HTR-8/SVneo (cell line): ENCODE results near the gene MUC3A.
"Not testable (repeated sequence)": the region's sequence is repeated elsewhere in the genome, so short reads cannot be mapped to it uniquely, and the experiment has no call there.

Experiments used
- DNase-seq: peaks from one replicate; pipeline ENCODE4 v3.0.0; 2011; ENCODE audit warnings: low spot score, mixed read lengths; ENCODE audit not compliant: insufficient read length
- FAIRE-seq: peaks from 2 replicates; lab custom pipeline; 2011; peaks lifted over from hg19 to GRCh38; lab: Jason Lieb, UNC

Gene MUC3A

GRCh38 chr7:100968031-100968430 is 18.7 kb downstream of the MUC3A start:
- DNase-seq (no peak), FAIRE-seq (no peak)

GRCh38 chr7:100968650-100969049 is 19.3 kb downstream of the MUC3A start:
- FAIRE-seq: no peak
- DNase-seq: no peak

GRCh38 chr7:100969066-100969615 is 19.8 kb downstream of the MUC3A start, which contains the start of gene MUC12:
Gene MUC12 (plus strand): TSS chr7:100969565. CDS start chr7:100969623, 58 bp downstream.
- no peak for FAIRE-seq
- DNase-seq: no peak

- FAIRE-seq: no peak
These were observed 22.0 kb downstream of the MUC3A start for GRCh38 chr7:100971111-100972001.

GRCh38 chr7:100972002-100972347 is 22.6 kb downstream of the MUC3A start:
- FAIRE-seq: no peak

More at GRCh38 chr7:100971111-100972001, 22.0 kb downstream of the MUC3A start:
- no peak for DNase-seq

GRCh38 chr7:100974021-100974420 is 24.7 kb downstream of the MUC3A start:
- FAIRE-seq (no peak), DNase-seq (no peak)

More at GRCh38 chr7:100972002-100972347, 22.6 kb downstream of the MUC3A start:
- no peak for DNase-seq

GRCh38 chr7:100975371-100975821 is 26.1 kb downstream of the MUC3A start:
- FAIRE-seq: no peak
- no peak for DNase-seq

- no peak for FAIRE-seq
- DNase-seq: no peak
These were observed 29.0 kb downstream of the MUC3A start for GRCh38 chr7:100978300-100978699.

GRCh38 chr7:100983451-100984187 is 34.3 kb downstream of the MUC3A start:
- DNase-seq (no peak), FAIRE-seq (no peak)

- not testable (repeated sequence) for FAIRE-seq
These were observed 35.0 kb downstream of the MUC3A start for GRCh38 chr7:100984241-100984918.

GRCh38 chr7:100985033-100985797 is 35.9 kb downstream of the MUC3A start:
- not testable (repeated sequence) for FAIRE-seq, DNase-seq

More at GRCh38 chr7:100984241-100984918, 35.0 kb downstream of the MUC3A start:
- not testable (repeated sequence) for DNase-seq

- no peak for FAIRE-seq
These were observed 42.3 kb downstream of the MUC3A start for GRCh38 chr7:100991631-100992030.

GRCh38 chr7:100992280-100992679 is 42.9 kb downstream of the MUC3A start:
- not testable (repeated sequence) for DNase-seq, FAIRE-seq

More at GRCh38 chr7:100991631-100992030, 42.3 kb downstream of the MUC3A start:
- no peak for DNase-seq

- not testable (repeated sequence) for DNase-seq, FAIRE-seq
These were observed 45.3 kb downstream of the MUC3A start for GRCh38 chr7:100994671-100995070.

- not testable (repeated sequence) for FAIRE-seq, DNase-seq
These were observed 49.2 kb downstream of the MUC3A start for GRCh38 chr7:100998530-100998929.

- not testable (repeated sequence) for DNase-seq, FAIRE-seq
These were observed 50.0 kb downstream of the MUC3A start for GRCh38 chr7:100999334-100999733.

- DNase-seq, FAIRE-seq: not testable (repeated sequence)
These were observed 50.7 kb downstream of the MUC3A start for GRCh38 chr7:101000025-101000424.

GRCh38 chr7:101002333-101002732 is 53.0 kb downstream of the MUC3A start:
- not testable (repeated sequence) for FAIRE-seq, DNase-seq

GRCh38 chr7:101007361-101007760 is 58.0 kb downstream of the MUC3A start:
- not testable (repeated sequence) for FAIRE-seq, DNase-seq
